Mesenchymal stem cell (in vitro differentiated cells and primary cell): ENCODE measurements around the gene IWS1.

Experiments
- DNase-seq: peaks from one replicate; pipeline ENCODE4 v3.0.0-alpha.2; 2013
- H2AFZ ChIP-seq: one replicate; pipeline ENCODE4 v1.6.1; 2013; ENCODE audit warnings: low read depth, mild to moderate bottlenecking, control low read depth, inconsistent platforms, low read length, moderate library complexity
- H2AK5ac ChIP-seq: 2 replicates; pipeline ENCODE4 v1.6.1; 2013; ENCODE audit warnings: low read length, moderate library complexity, mild to moderate bottlenecking, inconsistent platforms; ENCODE audit not compliant: severe bottlenecking
- H2BK120ac ChIP-seq: one replicate; pipeline ENCODE4 v1.6.1; 2013; ENCODE audit warnings: low read depth, mild to moderate bottlenecking, inconsistent platforms, low read length, moderate library complexity
- H2BK12ac ChIP-seq, 2 experiments: one replicate each; pipeline ENCODE4 v1.6.1; 2013; ENCODE audit warnings: inconsistent platforms in 2 of 2, low read length in 2 of 2, mild to moderate bottlenecking in 2 of 2, moderate library complexity in 2 of 2, control low read depth in 1 of 2
- H2BK15ac ChIP-seq: one replicate; pipeline ENCODE4 v1.6.1; 2013; ENCODE audit warnings: mild to moderate bottlenecking, low read depth, inconsistent platforms; ENCODE audit not compliant: poor library complexity, severe bottlenecking
- H2BK5ac ChIP-seq: 2 replicates; pipeline ENCODE4 v1.6.1; 2013; ENCODE audit warnings: low read depth, mild to moderate bottlenecking, low read length, control low read depth, inconsistent platforms; ENCODE audit not compliant: poor library complexity, severe bottlenecking
- H3K14ac ChIP-seq, 2 experiments: one replicate each; pipeline ENCODE4 v1.6.1; 2013; ENCODE audit warnings: inconsistent platforms in 2 of 2, low read length in 2 of 2, control low read depth in 1 of 2, mild to moderate bottlenecking in 1 of 2, moderate library complexity in 1 of 2
- H3K18ac ChIP-seq, 2 experiments: one replicate each; pipeline ENCODE4 v1.6.1; 2013; ENCODE audit warnings: inconsistent platforms in 2 of 2, low read length in 2 of 2, control low read depth in 1 of 2, low read depth in 1 of 2, mild to moderate bottlenecking in 1 of 2
- H3K23ac ChIP-seq, 2 experiments: one replicate each; pipeline ENCODE4 v1.6.1; 2013; ENCODE audit warnings: inconsistent platforms in 2 of 2, low read length in 2 of 2, mild to moderate bottlenecking in 2 of 2, moderate library complexity in 2 of 2, control low read depth in 1 of 2
- H3K27ac ChIP-seq: 2 replicates; pipeline ENCODE4 v1.5.1; 2013; ENCODE audit warnings: mild to moderate bottlenecking, moderate library complexity, low read length, control low read depth, inconsistent platforms; ENCODE audit not compliant: poor library complexity, severe bottlenecking
- H3K27me3 ChIP-seq, 2 experiments: 2 replicates each; pipeline versions ENCODE4 v1.6.1 to v1.7.0; 2013; ENCODE audit warnings: low read length in 2 of 2, mild to moderate bottlenecking in 2 of 2, moderate library complexity in 2 of 2, control low read depth in 1 of 2, inconsistent platforms in 1 of 2; ENCODE audit not compliant: control insufficient read depth in 1 of 2, insufficient read depth in 1 of 2
- H3K36me3 ChIP-seq, 2 experiments: 2 replicates each; pipeline versions ENCODE4 v1.6.1 to v1.7.0; 2013; ENCODE audit warnings: low read length in 2 of 2, control low read depth in 1 of 2, inconsistent platforms in 1 of 2, low read depth in 1 of 2, mild to moderate bottlenecking in 1 of 2; ENCODE audit not compliant: insufficient read depth in 2 of 2, control insufficient read depth in 1 of 2
- H3K4ac ChIP-seq, 2 experiments: one replicate each; pipeline ENCODE4 v1.6.1; 2013; ENCODE audit warnings: inconsistent platforms in 2 of 2, low read length in 2 of 2, mild to moderate bottlenecking in 2 of 2, moderate library complexity in 2 of 2, control low read depth in 1 of 2, low read depth in 1 of 2
- H3K4me1 ChIP-seq: 2 replicates; pipeline ENCODE4 v1.6.1; 2013; ENCODE audit warnings: low read depth, low read length, control low read depth; ENCODE audit not compliant: control insufficient read depth, insufficient read depth
- H3K4me2 ChIP-seq: 2 replicates; pipeline ENCODE4 v1.6.1; 2013; ENCODE audit warnings: low read length, mild to moderate bottlenecking, inconsistent platforms; ENCODE audit not compliant: poor library complexity, severe bottlenecking
- H3K4me3 ChIP-seq, 2 experiments: 2 replicates each; pipeline versions ENCODE4 v1.5.1 to v1.7.0; 2013; ENCODE audit warnings: low read length in 2 of 2, mild to moderate bottlenecking in 2 of 2, control low read depth in 1 of 2, low read depth in 1 of 2; ENCODE audit not compliant: insufficient read depth in 1 of 2
- H3K79me1 ChIP-seq: replicated peaks from 2 replicates; pipeline ENCODE4 v1.6.1; 2013; ENCODE audit warnings: mild to moderate bottlenecking, control low read depth, low read length, inconsistent platforms; ENCODE audit not compliant: poor library complexity, severe bottlenecking
- H3K9ac ChIP-seq: 2 replicates; pipeline ENCODE4 v1.7.0; 2013; ENCODE audit warnings: mild to moderate bottlenecking, low read length, moderate library complexity
- H3K9me3 ChIP-seq: 2 replicates; pipeline ENCODE4 v1.7.0; 2013; ENCODE audit warnings: mild to moderate bottlenecking, low read length; ENCODE audit not compliant: control insufficient read depth
- H4K8ac ChIP-seq: one replicate; pipeline ENCODE4 v1.6.1; 2013; ENCODE audit warnings: inconsistent platforms, mild to moderate bottlenecking, low read length, moderate library complexity
- H4K91ac ChIP-seq: one replicate; pipeline ENCODE4 v1.6.1; 2013; ENCODE audit warnings: mild to moderate bottlenecking, low read length, inconsistent platforms
- WGBS: methylation state at CpG from one replicate; pipeline ENCODE4 v1.1.7; 2013; ENCODE audit warnings: mixed read lengths; 5-methylcytosine and 5-hydroxymethylcytosine counted together

The IWS1 gene

DNA sequence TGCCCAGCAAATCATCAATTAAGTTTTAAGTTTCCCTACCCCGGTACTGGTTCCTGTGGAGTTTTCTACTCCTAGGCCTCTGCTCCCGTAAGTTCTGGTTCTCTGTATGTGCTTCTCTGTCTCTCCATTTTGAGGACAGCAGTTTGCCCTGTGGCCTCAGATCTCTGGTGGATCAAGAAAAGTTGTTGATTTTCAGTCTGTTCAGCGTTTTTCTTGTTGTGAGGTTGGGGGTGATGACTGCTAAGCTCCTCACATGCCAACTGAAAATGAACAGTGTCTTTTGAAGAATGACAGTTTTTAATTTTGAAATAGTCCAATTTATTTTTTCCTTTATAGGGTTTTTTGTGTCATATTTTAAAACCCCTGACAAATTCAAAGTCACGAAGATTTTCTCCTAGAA is 76.4 kb downstream of the IWS1 start:
- Histone ChIP-seq H3K79me1 (no peaks in the 10 kb centered on the region), H2BK120ac (no peak overlapping the region), H3K4me2 (no peak overlapping the region), H3K4me1 (no peaks in the 10 kb centered on the region), H3K4me3 (no peak overlapping the region), H3K4ac (no peak overlapping the region), H3K18ac (no peak overlapping the region), H2AK5ac (no peak overlapping the region), H3K14ac (no peak overlapping the region), H2BK5ac (no peak overlapping the region), H3K9ac (no peak overlapping the region), H3K36me3 (peaks cover 0 to 10% of the 10 kb centered on the region in 2 experiments), H2BK12ac (no peak overlapping the region), H2BK15ac (no peak overlapping the region), H2AFZ (no peak overlapping the region), H3K9me3 (no peaks in the 10 kb centered on the region), H3K23ac (no peak overlapping the region), H4K91ac (no peak overlapping the region), H3K27me3 (no peaks in the 10 kb centered on the region), H4K8ac (no peak overlapping the region), H3K27ac (no peak overlapping the region)
- WGBS, result 97% methylated on average over 4 of the region's 4 CpGs
- no peak for DNase-seq

DNA sequence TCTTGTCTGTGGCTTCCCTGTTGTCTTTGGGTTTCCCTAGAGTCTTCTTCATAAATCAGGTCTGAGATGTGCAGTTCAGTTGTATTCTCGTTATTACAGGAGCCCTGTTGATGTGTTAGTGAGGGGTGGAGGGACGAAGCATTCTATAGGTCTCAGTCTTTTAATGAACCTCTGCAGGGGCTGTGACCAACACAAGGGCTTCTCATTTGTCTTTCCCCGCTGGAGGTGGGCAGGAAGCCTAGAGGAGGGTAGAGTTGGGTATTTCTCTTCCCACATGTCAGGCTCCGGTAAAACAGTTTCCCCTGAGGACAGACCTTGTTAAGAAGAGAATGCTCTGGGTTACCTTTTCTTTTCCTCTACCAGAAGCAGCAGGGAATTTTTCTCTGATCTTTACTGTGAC is 76.9 kb downstream of the IWS1 start:
- no peak overlapping the region for H3K9ac ChIP-seq
- no peak overlapping the region for H4K91ac ChIP-seq
- DNase-seq, result no peak
- H3K4me1 ChIP-seq, result no peaks in the 10 kb centered on the region
- no peak overlapping the region for H3K18ac ChIP-seq
- peaks cover 0 to 8% of the 10 kb centered on the region in 2 experiments for H3K36me3 ChIP-seq
- no peak overlapping the region for H3K4ac ChIP-seq
- no peak overlapping the region for H2AFZ ChIP-seq
- H2BK5ac ChIP-seq, result no peak overlapping the region
- no peak overlapping the region for H2BK120ac ChIP-seq
- H3K14ac ChIP-seq, result no peak overlapping the region
- no peaks in the 10 kb centered on the region for H3K9me3 ChIP-seq
- no peak overlapping the region for H3K27ac ChIP-seq
- H3K27me3 ChIP-seq, result no peaks in the 10 kb centered on the region
- no peak overlapping the region for H3K23ac ChIP-seq
- H3K4me2 ChIP-seq, result no peak overlapping the region
- no peak overlapping the region for H2AK5ac ChIP-seq
- no peak overlapping the region for H2BK12ac ChIP-seq
- H4K8ac ChIP-seq, result no peak overlapping the region
- whole genome bisulfite sequencing, result 93% methylated on average over 4 of the region's 4 CpGs
- no peak overlapping the region for H2BK15ac ChIP-seq
- no peaks in the 10 kb centered on the region for H3K79me1 ChIP-seq
- no peak overlapping the region for H3K4me3 ChIP-seq

DNA sequence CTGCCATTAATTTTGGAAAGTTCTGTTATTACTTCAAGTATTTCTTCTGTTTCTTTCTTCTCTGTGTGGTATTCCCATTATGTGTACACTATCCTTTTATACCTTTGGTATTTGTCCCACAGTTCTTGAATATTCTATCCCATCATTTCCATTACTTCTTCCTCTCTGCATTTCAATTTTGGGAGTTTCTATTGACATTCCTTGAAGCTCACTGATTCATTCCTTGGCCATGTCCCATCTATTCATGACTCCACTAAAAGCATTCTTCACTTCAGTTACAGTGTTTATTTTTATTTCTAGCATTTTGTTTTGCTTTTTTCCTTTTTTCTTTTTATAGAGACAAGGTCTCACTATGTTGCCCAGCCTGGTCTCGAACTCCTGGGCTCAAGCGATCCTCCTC is 77.8 kb downstream of the IWS1 start:
- no peak overlapping the region for H3K27ac ChIP-seq
- no peak overlapping the region for H2AFZ ChIP-seq
- H2BK120ac ChIP-seq, result no peak overlapping the region
- H2AK5ac ChIP-seq, result no peak overlapping the region
- H3K4me3 ChIP-seq, result no peak overlapping the region
- no peak overlapping the region for H4K91ac ChIP-seq
- H2BK5ac ChIP-seq, result no peak overlapping the region
- no peak overlapping the region for H2BK15ac ChIP-seq
- H3K18ac ChIP-seq, result no peak overlapping the region
- no peak overlapping the region for H4K8ac ChIP-seq
- 97% methylated on average over 2 of the region's 2 CpGs for WGBS
- H3K4me1 ChIP-seq, result no peaks in the 10 kb centered on the region
- peaks cover 0 to 7% of the 10 kb centered on the region in 2 experiments for H3K36me3 ChIP-seq
- H3K23ac ChIP-seq, result no peak overlapping the region
- no peak for DNase-seq
- no peak overlapping the region for H3K4me2 ChIP-seq
- no peak overlapping the region for H3K14ac ChIP-seq
- H3K9ac ChIP-seq, result no peak overlapping the region
- H3K4ac ChIP-seq, result no peak overlapping the region
- no peaks in the 10 kb centered on the region for H3K27me3 ChIP-seq
- H3K79me1 ChIP-seq, result no peaks in the 10 kb centered on the region
- no peak overlapping the region for H2BK12ac ChIP-seq
- H3K9me3 ChIP-seq, result no peaks in the 10 kb centered on the region

DNA sequence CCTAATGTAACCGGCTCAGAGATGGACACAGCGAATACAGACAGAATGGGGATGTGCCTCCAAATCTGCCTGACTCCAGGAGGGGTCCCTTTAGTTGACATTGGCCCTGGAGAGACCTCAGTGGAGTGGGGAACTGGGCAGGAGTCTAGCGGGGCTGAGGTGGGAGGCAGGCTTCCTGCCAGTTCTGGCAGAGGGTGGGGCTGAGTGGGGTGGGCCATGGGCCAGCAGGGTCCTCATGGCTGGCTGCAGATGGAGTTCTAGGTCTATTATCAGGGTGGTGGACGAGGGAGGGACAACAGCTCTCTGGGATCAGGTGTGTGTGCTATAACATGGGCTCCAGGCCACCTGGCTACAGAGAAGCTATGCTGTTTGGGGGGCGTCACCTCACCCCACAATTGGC is 86.9 kb downstream of the IWS1 start:
- Histone ChIP-seq H3K4me1 (peaks cover 1% of the 10 kb centered on the region), H3K27ac (no peak overlapping the region), H2BK120ac (no peak overlapping the region), H3K4me2 (no peak overlapping the region), H3K18ac (no peak overlapping the region), H4K91ac (no peak overlapping the region), H3K9ac (no peak overlapping the region), H3K4me3 (no peak overlapping the region), H2BK15ac (no peak overlapping the region), H3K36me3 (peaks cover 0 to 4% of the 10 kb centered on the region in 2 experiments), H3K23ac (no peak overlapping the region), H2AFZ (no peak overlapping the region), H3K79me1 (no peaks in the 10 kb centered on the region), H2AK5ac (no peak overlapping the region), H3K9me3 (peaks cover 11% of the 10 kb centered on the region), H2BK5ac (no peak overlapping the region), H3K4ac (no peak overlapping the region), H4K8ac (no peak overlapping the region), H3K14ac (no peak overlapping the region), H2BK12ac (no peak overlapping the region), H3K27me3 (no peaks in the 10 kb centered on the region)
- no peak for DNase-seq
- 55% methylated on average over 4 of the region's 5 CpGs for WGBS
